ENCODE measurements around the gene NME7.
"Not testable (repeated sequence)": the region's sequence is repeated elsewhere in the genome, so short reads cannot be mapped to it uniquely, and the experiment has no call there.

Gene NME7

DNA sequence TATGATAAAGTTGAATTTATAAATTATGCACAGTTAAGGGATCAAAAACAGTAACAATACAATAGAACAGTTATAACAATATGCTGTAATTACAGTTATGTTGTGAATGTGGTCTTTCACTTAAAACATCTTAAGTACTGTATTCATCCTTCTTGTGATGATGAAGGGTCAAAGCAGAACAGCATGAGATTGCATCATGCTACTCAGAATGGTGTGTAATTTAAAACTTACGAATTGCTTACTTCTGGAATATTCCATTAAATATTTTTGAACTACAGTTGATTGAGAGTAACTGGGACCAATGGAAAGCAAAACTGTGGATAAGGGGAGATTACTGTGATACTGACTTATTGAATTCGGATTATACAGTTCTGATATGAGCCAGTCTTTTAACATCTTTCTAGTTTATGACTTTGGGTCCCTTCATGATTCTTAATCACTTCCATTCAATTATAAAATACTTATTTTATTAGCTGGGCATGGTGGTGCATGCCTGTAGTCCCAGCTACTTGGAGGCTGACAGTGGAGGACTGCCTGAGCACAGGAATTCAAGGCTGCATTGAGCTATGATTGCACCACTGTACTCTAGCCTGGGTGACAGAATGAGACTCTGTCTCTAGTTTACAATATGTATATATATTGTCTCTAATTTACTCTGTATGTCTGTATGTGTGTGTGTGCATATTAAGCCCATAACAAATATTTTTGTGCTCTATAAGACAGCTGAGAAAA is 217.9 kb downstream of the NME7 start:
- DNase-seq, result no peak

GRCh38 chr1:169148472-169149252 is 218.9 kb downstream of the NME7 start:
- DNase-seq, result no peak

- DNase-seq, result no peak
These were observed 220.9 kb downstream of the NME7 start for GRCh38 chr1:169146576-169147214.

GRCh38 chr1:169144941-169145626 is 222.5 kb downstream of the NME7 start:
- DNase-seq, result no peak

DNA sequence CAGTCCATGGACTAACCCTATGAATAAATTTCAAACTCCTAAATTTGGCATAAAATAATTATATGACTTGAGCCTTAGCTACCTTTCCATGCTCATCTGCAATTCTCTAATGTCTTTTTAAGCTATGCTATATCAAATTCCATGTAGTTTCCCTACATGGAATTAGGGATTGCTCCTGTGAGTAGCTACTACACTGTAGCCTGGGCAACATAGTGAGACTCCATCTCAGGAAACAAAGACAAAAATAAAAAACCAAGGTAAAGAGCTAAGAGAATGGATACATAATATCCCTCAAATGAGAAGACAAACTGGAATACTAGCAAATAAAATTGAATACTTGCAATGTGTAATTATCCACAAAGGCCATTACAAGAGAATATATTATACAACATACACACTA is 223.6 kb downstream of the NME7 start:
- no peak for DNase-seq

DNA sequence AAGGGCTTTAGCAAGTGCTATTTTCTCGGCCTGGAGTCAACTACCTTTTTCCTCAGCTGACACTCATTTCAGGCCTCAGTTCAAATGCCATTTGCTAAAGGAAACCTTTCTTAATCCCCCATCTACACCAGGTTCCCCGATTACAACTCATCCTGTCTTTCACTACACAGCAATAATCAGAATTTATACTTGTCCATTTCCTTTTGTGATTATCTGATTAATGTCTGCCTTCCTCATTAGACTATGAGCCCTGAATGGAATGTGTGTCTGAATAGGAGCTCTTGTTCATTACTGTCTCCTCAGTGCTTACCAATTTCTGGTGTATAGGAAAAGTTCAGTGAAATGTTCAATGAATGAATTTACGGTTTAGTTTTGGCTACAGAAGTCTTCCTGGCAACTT is 224.3 kb downstream of the NME7 start:
- no peak for DNase-seq

GRCh38 chr1:169142129-169142528 is 225.5 kb downstream of the NME7 start:
- DNase-seq, result no peak

GRCh38 chr1:169141356-169141755 is 226.2 kb downstream of the NME7 start:
- no peak for DNase-seq

GRCh38 chr1:169138866-169139670 is 228.5 kb downstream of the NME7 start:
- DNase-seq, result no peak

- DNase-seq, result no peak
These were observed 230.2 kb downstream of the NME7 start for GRCh38 chr1:169137357-169137756.

GRCh38 chr1:169133801-169134502 is 233.6 kb downstream of the NME7 start:
- DNase-seq, result no peak

GRCh38 chr1:169133228-169133576 is 234.4 kb downstream of the NME7 start:
- no peak for DNase-seq

DNA sequence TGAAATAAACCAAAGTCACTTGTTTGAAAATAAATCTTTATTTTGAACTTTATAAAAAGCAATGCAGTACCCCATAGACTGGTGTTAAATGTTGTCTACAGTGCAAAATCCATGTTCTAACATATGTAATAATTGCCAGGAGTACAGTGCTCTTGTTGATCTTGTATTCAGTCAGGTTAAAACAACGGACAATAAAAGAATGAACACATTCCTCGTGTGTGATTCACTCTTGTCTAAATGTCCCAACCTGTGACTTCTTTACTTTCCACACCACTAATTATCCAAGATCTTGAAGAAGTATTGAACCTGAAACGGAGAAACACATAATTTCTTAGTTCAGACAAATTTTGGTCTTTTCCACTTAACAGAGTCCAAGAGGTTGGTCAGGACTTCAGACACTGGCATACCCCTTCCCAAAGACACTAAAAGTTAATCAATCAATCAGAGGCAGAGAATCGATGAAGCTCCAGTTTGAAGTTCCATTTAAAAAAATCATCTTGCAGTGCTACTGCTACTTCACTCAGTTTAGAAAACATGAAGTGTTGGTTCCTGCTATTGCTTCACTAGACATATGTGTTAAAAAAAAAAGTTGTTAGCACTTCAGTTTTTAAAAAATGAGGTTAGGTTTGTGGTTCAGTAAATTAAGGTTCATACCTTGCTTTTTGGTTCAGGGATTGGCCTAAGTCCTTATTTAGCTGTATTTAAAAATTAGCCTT is 234.9 kb downstream of the NME7 start:
- no peak for DNase-seq

DNA sequence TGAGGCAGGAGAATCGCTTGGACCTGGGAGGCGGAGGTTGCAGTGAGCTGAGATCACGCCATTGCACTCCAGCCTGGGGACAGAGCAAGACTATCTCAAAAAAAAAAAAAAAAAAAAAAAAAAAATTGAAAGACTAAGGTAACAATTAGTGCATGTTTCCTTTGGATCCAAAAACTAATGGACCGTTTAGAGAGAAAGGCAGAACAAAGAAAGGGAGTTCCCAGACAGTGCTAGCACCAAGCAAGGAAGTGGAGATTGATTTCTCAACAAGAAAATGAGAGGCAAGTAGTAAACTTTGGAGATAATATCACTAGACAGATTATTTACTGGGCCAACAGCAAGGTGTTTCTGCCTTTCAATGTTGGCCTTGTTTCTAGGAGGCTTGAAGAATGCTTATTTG is 236.9 kb downstream of the NME7 start:
- DNase-seq, result no peak

DNA sequence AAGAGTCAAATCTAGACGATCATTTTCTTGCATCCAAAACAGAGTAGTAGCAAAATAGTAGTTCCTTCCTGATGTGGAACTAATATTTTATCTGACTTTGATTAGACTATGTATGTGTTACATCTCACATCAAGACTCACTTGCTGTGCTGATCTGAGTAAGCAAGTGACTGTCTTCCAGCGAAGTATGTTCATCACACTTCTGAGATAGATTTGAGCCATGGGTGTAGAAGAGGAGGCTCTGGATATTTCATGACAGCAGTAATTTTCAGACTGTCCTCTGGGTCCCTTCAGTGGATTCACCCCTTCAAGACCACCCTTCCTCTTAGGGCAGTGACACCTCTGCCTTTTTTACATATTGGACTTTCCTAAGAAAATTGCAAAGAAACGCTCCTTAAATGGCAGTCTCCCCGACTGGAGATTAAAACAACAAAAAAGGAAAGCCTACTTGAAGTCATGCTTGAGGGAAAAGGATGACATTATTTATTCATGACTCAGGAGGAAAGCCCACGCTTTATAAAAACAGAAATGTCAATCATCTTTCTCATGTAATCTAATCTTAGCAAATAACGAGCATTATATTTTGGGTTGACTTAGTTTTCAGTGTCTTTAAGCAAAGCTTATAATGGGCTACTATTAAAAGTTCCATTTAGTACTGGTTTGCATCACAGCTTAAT is 238.3 kb downstream of the NME7 start:
- DNase-seq, result no peak

GRCh38 chr1:169128562-169128961 is 239.0 kb downstream of the NME7 start:
- no peak for DNase-seq

DNA sequence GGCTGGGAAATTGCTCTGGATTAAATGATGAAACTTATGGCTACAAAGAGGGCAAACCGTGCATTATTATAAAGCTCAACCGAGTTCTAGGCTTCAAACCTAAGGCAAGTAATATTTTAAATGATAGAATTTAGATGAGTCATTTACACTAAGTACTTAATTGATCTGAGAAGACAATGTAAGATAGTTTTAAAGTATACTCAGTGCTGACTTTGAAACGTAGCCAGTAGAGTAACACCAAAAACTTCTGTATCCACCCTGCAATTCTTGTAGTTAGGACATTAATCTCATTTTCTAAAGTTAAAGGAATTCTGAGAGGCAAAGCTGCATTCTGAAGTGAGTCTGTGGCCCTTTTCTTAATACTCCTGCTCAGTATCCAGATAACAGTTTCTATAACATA is 240.3 kb downstream of the NME7 start:
- DNase-seq, result no peak

DNA sequence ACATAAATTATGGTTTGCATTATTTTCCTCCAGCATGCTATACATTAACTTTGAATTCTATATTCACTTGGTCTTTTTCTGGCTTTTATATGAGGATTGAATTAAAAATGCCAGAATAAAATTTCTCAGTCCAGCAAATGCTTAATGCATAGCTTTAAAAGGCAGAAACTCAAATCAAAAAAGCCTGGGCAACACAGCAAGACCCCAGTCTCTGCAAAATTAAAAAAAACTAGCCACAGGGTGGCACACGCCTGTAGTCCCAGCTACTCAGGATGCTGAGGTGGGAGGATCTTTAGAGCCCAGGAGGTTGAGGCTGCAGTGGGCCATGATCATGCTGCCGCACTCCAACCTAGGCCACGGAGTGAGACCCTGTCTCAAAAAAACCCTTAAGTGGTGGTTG is 241.3 kb downstream of the NME7 start:
- DNase-seq, result no peak

GRCh38 chr1:169125597-169125996 is 242.0 kb downstream of the NME7 start:
- DNase-seq, result not testable (repeated sequence)

- DNase-seq, result no peak
These were observed 243.1 kb downstream of the NME7 start for GRCh38 chr1:169124459-169124858.

DNA sequence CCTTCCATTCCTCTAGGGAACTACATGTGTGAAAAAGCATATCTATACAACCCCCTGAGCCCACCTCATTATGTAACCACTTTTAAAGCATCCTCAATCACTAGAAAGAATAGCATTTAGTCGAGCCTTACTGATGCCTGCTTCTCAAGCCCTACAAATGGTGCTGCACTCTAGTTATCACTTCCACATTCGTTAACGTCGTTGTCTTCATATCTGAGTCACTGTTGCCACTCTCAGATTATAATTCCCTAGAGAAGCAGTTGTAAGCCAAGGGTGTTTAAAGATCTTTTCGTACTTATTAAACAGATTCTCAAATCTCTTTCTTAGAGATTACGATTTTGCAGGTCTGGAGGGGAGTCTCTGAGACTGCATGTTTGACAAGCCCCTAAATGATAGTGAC is 244.6 kb downstream of the NME7 start:
- DNase-seq, result no peak
